Measurements from ENCODE around the gene DUSP9. TPM values are rescaled to one million over a fixed set of nuclear protein-coding genes. Genes with fewer than 3 reads are reported as not detected.

The DUSP9 gene
- total RNA-seq, 1 donor from 2014 or later, result not detected

DNA sequence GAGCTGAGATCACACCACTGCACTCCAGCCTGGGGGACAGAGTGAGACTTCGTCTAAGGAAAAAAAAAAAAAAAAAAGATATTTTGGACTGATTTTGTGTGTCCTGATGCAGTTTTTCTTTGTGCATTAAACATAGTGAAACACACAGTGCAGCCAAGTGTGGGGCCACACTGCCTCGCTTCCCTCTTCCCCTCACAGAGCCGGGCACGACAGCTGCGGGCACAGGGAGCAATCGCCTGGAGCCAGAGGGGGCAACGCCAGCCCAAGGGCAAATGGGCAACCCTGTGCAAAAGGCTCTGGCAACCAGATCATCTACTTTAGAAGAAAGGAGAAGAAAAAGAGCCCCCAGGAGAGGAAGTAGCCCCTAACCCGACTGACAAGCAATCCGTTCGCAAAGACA is 34.6 kb upstream of the DUSP9 start:
- no peak overlapping the region for H3K4me3 ChIP-seq
- TF ChIP-seq, protein P1, sequence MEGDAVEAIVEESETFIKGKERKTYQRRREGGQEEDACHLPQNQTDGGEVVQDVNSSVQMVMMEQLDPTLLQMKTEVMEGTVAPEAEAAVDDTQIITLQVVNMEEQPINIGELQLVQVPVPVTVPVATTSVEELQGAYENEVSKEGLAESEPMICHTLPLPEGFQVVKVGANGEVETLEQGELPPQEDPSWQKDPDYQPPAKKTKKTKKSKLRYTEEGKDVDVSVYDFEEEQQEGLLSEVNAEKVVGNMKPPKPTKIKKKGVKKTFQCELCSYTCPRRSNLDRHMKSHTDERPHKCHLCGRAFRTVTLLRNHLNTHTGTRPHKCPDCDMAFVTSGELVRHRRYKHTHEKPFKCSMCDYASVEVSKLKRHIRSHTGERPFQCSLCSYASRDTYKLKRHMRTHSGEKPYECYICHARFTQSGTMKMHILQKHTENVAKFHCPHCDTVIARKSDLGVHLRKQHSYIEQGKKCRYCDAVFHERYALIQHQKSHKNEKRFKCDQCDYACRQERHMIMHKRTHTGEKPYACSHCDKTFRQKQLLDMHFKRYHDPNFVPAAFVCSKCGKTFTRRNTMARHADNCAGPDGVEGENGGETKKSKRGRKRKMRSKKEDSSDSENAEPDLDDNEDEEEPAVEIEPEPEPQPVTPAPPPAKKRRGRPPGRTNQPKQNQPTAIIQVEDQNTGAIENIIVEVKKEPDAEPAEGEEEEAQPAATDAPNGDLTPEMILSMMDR (IDR thresholded peaks at IDR 0.05), result no peak
- no peak overlapping the region for H3K27ac ChIP-seq
- intact Hi-C loops (cut with DNase I), result no loop called here
- H3K36me3 ChIP-seq, result no peaks in the 10 kb centered on the region
- no peak for DNase-seq (ENCODE audit: low spot score in 2 of 2)
- H3K9me3 ChIP-seq, result no peaks in the 10 kb centered on the region
- no peaks in the 10 kb centered on the region for H3K27me3 ChIP-seq
- no peaks in the 10 kb centered on the region for H3K4me1 ChIP-seq

- Histone ChIP-seq H3K36me3 (no peaks in the 10 kb centered on the region), H3K4me1 (no peaks in the 10 kb centered on the region), H3K27ac (no peak overlapping the region), H3K4me3 (no peak overlapping the region), H3K27me3 (no peaks in the 10 kb centered on the region), H3K9me3 (no peaks in the 10 kb centered on the region)
- intact Hi-C loops (cut with DNase I), result no loop called here
- TF ChIP-seq, protein P1 (IDR thresholded peaks at IDR 0.05), result no peak
- no peak for DNase-seq (ENCODE audit: low spot score in 2 of 2)
These were observed 32.2 kb upstream of the DUSP9 start for GRCh38 chrX:153614818-153615217.

GRCh38 chrX:153620576-153620975 is 26.4 kb upstream of the DUSP9 start:
- intact Hi-C loops (cut with DNase I), result no loop called here
- no peaks in the 10 kb centered on the region for H3K27me3 ChIP-seq
- H3K9me3 ChIP-seq, result no peaks in the 10 kb centered on the region
- H3K4me1 ChIP-seq, result no peaks in the 10 kb centered on the region
- H3K4me3 ChIP-seq, result no peak overlapping the region
- DNase-seq (ENCODE audit: low spot score in 2 of 2), result no peak
- H3K27ac ChIP-seq, result no peak overlapping the region
- TF ChIP-seq, protein P1 (IDR thresholded peaks at IDR 0.05), result no peak
- H3K36me3 ChIP-seq, result no peaks in the 10 kb centered on the region

DNA sequence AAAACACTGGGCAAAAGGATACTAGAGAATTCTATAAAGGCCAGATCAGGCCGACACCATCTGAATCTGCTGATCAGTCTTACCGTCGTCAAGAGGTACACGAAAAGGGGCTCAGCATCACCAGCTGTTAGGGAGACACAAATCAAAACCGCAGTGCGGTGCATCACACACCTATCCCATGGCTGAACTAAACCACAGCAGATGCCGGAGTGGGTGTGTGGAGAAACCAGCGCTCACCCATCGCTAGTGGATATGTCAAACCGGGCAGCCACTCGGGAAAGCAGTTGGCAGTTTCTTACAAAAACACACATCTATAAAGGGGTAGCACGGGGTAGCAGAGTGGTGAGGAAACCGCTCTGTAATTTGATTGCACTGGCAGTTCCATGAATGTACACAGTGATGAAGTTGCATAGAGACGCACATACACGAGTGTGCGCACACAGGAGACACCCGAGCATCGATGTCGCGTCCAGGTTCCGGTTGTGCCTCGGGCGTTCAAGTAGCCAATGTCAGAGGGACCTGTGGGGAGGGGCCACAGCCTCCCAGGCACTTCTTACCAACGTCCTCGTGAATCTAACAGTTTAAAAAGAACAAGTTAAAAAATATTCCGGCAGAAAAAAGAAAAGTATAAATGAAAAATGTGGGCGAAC is 24.9 kb upstream of the DUSP9 start:
- Histone ChIP-seq H3K36me3 (no peaks in the 10 kb centered on the region), H3K4me1 (no peaks in the 10 kb centered on the region), H3K27me3 (no peaks in the 10 kb centered on the region), H3K9me3 (no peaks in the 10 kb centered on the region), H3K27ac (no peak overlapping the region), H3K4me3 (no peak overlapping the region)
- TF ChIP-seq, protein P1 (IDR thresholded peaks at IDR 0.05), result no peak
- no peak for DNase-seq (ENCODE audit: low spot score in 2 of 2)
- intact Hi-C loops (cut with DNase I), result no loop called here

GRCh38 chrX:153622661-153623309 is 24.2 kb upstream of the DUSP9 start:
- Histone ChIP-seq H3K27ac (no peak overlapping the region), H3K9me3 (no peaks in the 10 kb centered on the region), H3K36me3 (no peaks in the 10 kb centered on the region), H3K4me3 (no peak overlapping the region), H3K4me1 (no peaks in the 10 kb centered on the region), H3K27me3 (no peaks in the 10 kb centered on the region)
- DNase-seq (ENCODE audit: low spot score in 2 of 2), result no peak
- TF ChIP-seq, protein P1 (IDR thresholded peaks at IDR 0.05), result no peak
- intact Hi-C loops (cut with DNase I), result no loop called here

Data from ascending aorta (tissue), 2 donors.